Measurements from ENCODE around the gene C17orf50.

GRCh38 chr17:35752471-35752870 is 8.2 kb upstream of the C17orf50 start:
- TF ChIP-seq CTCF (IDR thresholded peaks at IDR 0.05) (no peak), POLR2A (IDR thresholded peaks at IDR 0.05) (no peak), POLR2AphosphoS5 (IDR thresholded peaks at IDR 0.05) (no peak)

All from breast epithelium (tissue), 3 donors.